Kasumi-1 (cell line): ENCODE data around the gene FLT4.
"Not testable (repeated sequence)": the region's sequence is repeated elsewhere in the genome, so short reads cannot be mapped to it uniquely, and the experiment has no call there.

ENCODE experiments used
- DNase-seq, 2 experiments: peaks; one replicate each; lab custom pipeline; 2025; lab: John Stamatoyannopoulos, UW

The FLT4 gene

DNA sequence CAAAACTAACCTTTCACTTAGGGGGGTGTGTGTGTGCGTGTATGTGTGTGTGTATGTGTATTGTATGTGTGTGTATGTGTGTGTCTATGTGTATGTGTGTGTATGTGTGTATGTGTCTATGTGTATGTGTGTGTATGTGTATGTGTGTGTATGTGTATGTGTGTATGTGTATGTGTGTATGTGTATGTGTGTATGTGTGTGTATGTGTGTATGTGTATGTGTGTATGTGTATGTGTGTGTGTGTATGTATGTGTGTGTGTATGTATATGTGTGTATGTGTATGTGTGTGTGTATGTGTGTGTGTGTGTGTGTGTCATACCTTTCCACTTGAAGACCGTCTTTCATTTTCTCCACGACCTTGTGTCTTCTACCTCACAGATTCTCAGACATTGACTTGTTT, 20.8 kb upstream of the FLT4 start:
- no peak for DNase-seq

DNA sequence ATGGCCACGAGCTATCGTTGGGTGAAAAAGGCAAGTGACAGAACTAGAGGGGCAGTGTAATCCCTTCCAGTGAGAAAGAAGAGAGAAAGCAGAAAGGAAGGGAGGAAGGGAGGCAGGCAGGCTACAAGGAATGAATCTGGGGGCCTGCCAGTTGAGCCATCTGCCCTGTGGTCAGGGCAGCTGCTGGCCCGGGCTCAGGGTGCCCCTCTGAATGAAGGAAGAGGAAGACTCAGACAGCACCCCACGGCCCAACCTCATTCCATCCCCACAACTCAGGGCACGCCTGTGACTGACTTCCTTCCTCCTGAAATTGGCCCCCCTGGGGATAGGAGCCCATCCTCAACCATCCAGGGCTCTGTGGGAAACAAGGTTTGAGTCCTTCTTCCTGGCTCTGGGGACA, 20.3 kb upstream of the FLT4 start:
- DNase-seq, result peak; percentile 39 to 56

GRCh38 chr5:180668835-180669596, 19.6 kb upstream of the FLT4 start:
- DNase-seq, result no peak

DNA sequence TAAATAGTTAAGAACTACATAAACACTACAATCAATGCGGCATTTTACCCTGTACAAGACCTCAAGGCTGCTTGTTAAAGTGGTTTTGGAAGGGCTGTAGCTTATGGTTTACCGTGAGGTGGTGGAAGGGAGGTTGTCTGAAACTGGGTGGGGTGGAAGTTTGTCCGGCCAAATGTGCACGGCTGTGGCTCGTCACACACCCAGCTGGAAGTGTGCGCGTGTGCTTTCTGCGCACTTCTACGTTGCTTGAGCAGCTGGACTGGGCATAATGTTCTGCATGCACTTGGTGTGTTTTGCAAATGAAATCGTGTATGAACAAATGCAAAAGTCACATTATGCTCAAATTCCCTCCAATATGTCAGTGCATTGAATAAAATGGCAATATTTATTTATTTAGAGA, 17.4 kb upstream of the FLT4 start:
- no peak for DNase-seq

GRCh38 chr5:180665682-180666404, 16.4 kb upstream of the FLT4 start:
- no peak for DNase-seq

DNA sequence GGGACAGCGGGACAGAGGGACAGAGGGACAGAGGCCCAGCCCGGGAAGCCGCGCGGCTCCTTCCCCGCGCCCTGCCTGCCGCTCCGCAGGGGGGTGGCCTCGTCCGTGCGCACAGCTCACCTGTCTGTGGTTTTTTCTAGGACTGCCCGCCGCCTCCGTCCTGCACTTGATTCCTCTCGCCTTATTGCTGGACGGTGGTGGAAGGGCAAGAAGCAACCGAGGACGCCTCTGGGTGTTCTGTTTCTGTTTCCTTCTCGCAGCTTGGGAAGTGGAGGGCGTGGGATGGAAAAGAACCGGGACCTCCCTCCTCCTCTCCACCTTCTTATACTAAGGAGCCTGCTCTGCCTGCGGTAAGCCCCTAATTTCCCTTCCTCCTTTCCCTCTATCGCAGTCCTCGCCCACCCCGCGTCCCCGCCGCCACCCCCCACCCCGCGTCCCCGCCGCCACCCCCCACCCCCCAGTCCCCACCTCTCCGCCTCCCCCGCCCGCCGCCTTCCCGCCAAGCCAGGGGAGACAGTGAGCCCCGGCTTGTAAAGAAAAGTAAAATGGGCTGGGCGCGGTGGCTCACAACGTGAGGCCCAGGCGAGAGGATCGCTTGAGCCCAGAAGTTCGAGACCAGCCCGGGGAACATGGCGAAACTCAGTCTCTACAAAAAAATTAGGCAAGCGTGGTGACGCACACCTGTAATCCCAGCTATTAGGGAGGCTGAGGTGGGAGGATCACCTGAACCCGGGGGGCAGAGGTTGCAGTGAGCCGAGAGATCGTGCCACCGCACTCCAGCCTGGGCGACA, 9.6 kb upstream of the FLT4 start:
- DNase-seq, result no peak

DNA sequence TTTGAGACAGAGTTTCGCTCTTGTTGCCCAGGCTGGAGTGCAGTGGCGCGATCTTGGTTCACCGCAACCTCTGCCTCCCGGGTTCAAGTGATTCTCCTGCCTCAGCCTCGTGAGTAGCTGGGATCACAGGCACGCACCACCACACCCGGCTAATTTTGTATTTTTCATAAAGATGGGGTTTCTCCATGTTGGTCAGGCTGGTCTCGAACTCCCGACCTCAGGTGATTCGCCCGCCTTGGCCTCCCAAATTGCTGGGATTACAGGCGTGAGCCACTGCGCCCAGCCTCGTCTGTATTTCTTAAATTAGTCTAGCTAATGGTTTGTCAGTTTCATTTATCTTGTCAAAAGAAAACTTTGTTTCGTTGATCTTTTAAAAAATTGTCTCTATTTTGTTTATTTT, 5.8 kb upstream of the FLT4 start:
- not testable (repeated sequence) for DNase-seq

GRCh38 chr5:180652771-180653170, 3.4 kb upstream of the FLT4 start:
- no peak for DNase-seq

DNA sequence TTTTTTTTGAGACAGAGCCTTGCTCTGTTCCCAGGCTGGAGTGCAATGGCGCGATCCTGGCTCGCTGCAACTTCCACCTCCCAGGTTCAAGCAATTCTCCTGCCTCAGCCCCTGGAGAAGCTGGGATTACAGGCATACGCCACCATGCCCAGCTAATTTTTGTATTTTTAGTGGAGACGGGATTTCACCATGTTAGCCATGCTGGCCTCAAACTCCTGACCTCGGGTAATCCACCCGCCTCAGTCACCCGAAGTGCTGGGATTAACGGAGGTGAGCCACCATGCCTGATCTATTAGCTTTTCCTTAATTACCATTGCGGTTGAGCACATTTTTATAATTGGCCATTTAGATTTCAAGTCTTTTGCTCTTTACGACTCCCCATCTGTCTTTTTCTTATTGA, 2.9 kb upstream of the FLT4 start:
- no peak for DNase-seq

- no peak for DNase-seq
These were observed 623 bp downstream of the FLT4 start for GRCh38 chr5:180648658-180649296.

GRCh38 chr5:180647941-180648500, 1.4 kb downstream of the FLT4 start:
- DNase-seq, result no peak

DNA sequence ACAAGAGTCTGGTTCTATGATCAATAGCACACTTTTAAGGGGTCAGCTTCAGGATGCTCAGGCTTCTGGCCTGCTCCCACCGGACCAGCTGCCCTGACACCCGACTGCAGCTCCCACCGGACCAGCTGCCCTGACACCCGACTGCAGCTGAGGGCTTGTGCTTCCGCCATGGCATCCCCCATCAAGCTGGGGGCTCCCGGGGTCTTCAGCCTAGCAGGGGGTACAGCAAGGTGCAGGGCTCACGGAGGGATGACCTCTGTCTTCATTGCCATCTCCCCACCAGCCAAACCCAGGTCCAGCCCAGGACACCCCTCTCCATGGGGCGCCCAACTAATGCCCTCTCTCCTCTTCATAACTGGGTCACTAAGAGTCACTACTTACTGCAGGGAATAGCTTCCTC, 1.9 kb downstream of the FLT4 start:
- no peak for DNase-seq

DNA sequence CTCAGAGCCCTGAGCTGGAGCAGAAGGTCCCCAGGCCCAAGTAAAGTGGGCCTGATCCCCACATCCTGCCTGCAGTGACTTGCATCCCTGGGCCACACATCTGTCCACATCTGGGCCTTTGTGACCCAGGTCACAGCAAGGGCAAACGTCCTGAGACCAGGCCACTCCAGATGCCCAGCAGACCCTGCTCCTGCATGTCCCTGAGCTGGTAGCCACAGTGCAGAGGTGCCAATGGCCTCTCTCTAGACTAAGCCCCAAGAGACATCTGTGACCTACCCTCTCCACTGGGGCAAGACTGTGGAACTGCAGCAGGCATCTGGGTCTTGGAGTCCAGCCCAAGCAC, 2.5 kb downstream of the FLT4 start:
- DNase-seq, result no peak

- DNase-seq, result no peak
These were observed 3.0 kb downstream of the FLT4 start for GRCh38 chr5:180646289-180646962.

DNA sequence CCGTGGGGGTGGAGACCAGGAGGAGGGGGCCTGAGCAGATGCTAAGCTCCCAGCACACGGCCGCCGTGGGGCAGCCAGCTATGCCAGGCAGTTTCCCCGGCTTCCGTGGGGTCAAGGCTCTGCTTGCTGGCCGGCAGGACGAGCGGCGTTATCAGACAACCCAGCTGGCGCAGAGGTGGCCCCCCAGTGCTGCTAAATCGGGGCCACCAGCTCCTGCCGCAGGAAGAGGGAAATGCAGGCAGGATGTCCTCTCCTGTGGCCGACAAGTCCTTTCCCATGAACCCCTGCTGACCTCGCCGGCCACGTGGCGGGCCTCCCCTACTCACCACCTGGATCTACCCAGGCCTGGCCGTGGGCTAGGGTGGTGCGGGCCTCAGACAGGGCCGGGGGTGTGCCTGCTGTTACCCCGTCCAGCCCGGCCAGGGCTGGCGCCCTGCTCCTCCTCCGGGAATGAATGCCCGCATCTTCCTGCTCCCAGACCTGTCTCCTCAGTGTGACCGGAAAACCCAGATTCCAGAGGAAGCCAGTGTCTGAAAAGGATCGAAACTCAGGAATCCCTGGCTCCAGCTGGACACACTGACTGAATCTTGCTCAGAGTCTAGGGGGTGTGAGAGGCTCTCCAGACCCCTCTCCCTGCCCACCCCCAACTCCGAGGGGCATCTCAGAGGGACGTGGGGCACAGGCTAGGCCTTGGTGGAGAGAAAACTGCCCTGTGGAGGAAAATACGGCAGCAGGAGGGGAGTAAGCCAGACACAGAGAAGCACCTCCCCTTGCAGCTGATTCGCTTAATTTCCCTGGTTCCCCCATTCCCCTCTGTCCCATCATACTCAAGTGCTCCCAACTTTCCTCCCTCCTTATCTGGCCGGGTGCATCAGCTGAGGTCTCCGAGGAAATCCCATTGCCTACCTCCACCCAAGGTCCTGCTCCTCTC, 3.9 kb downstream of the FLT4 start:
- no peak for DNase-seq

DNA sequence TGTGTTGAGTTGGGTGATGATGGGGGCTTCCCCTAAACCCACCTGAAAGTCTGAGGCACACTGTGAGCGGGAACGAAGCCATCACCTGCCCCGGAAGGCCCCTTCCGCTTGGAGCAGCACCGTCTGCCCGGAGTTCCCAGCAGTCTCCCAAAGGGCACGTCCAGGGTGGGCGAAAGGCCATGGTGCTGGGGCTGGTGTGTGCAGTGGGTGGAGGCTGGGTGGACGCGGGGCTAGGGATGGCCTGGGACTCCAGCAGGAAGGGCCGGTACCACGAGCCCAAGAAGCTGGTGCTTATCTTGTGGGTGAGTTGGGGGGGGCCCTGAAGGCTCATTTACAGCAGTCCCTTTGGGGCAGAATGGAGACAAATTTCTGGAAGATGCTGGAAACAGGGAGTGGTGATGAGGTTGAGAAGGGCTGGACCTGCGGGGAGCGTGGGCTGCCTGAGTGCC, 4.6 kb downstream of the FLT4 start:
- no peak for DNase-seq

DNA sequence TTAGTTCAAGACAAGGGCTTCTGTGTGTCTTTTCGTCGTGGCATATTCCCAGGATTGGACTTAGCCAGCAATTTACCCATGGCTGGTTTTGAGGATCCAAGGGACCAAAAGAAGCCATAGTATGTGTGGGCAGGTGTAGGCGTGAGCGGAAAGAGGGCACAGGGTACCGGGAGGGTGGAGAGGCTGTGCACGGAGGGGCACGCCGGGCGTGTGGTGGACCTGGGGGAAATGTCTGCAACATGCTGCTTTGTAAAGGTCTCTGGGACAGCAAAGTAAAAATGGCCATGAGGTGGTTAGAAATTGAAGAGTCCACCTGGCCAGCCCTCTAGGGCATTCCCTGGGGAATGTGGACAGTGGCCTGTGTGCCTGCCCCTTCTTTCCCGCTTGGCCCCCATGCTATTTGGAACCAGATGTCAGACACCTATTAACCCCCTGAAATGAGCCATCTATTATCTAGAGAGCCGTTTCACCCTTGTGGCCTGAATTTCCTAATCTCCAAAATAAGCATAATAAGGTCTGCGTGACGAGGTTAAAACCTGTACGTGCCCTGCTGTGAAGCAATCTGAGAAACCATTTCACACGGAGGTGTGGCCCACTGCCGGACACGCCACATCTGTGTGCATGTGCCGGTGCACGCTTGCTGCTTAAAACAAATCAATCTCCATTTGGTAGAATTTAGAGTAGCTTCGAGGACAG, 5.1 kb downstream of the FLT4 start:
- no peak for DNase-seq

- no peak for DNase-seq
These were observed 6.1 kb downstream of the FLT4 start for GRCh38 chr5:180643191-180643851.

DNA sequence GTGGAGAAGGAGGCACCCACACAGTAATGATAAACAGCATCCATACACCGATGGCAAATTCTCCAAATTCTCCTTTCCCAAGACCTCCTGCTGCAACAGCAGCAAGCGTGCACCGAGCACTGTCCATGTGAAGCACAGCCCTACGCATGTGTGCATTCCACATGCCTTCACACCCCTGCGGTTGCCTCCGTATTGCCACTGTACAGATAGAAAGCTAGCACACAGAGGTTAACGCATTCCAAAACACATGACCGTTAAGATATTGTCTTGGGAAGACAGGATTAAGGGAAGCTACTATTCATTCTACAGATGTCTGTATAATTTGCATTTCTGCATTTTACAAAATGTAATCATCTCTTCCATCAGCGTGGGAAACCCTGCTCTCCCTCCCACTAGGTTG, 6.6 kb downstream of the FLT4 start:
- DNase-seq, result no peak
